GM21825 (cell line): ENCODE data around the gene CELF2.
"Not testable (repeated sequence)": the region's sequence is repeated elsewhere in the genome, so short reads cannot be mapped to it uniquely, and the experiment has no call there.

Experiments used
- ATAC-seq: cut with Tn5 transposase; IDR thresholded peaks from one replicate; pipeline ENCODE4 v1.9.1; 2021; ENCODE audit warnings: mild to moderate bottlenecking, moderate library complexity; ENCODE audit not compliant: unreplicated experiment

Gene CELF2

GRCh38 chr10:11363497-11363896, 345.8 kb downstream of the CELF2 start:
- ATAC-seq: no peak

GRCh38 chr10:11364241-11364640, 346.6 kb downstream of the CELF2 start:
- no peak for ATAC-seq

GRCh38 chr10:11366889-11367288, 349.2 kb downstream of the CELF2 start:
- not testable (repeated sequence) for ATAC-seq

GRCh38 chr10:11367505-11367904, 349.8 kb downstream of the CELF2 start:
- ATAC-seq: no peak

- ATAC-seq: no peak
These were observed 356.1 kb downstream of the CELF2 start for GRCh38 chr10:11373717-11374171.

- no peak for ATAC-seq
These were observed 359.6 kb downstream of the CELF2 start for GRCh38 chr10:11377267-11377666.

- ATAC-seq: no peak
These were observed 361.2 kb downstream of the CELF2 start for GRCh38 chr10:11378835-11379234.

GRCh38 chr10:11379771-11380170, 362.1 kb downstream of the CELF2 start:
- no peak for ATAC-seq

- no peak for ATAC-seq
These were observed 363.4 kb downstream of the CELF2 start for GRCh38 chr10:11381023-11381422.

GRCh38 chr10:11381511-11381910, 363.8 kb downstream of the CELF2 start:
- no peak for ATAC-seq

- no peak for ATAC-seq
These were observed 364.5 kb downstream of the CELF2 start for GRCh38 chr10:11382187-11382586.

GRCh38 chr10:11386044-11386443, 368.4 kb downstream of the CELF2 start:
- no peak for ATAC-seq
